HG03196 (cell line): ENCODE measurements around the gene ATP2A3.

Experiments
- ATAC-seq: cut with Tn5 transposase; IDR thresholded peaks from one replicate; pipeline ENCODE4 v1.9.1; 2021; ENCODE audit not compliant: unreplicated experiment

Gene ATP2A3

GRCh38 chr17:3974138-3974687 is 10.0 kb upstream of the ATP2A3 start:
- ATAC-seq: no peak

GRCh38 chr17:3973495-3974137 is 9.4 kb upstream of the ATP2A3 start:
- no peak for ATAC-seq

- no peak for ATAC-seq
Measured at GRCh38 chr17:3972931-3973330, 8.7 kb upstream of the ATP2A3 start.

- ATAC-seq: no peak
Measured at GRCh38 chr17:3972281-3972731, 8.1 kb upstream of the ATP2A3 start.

GRCh38 chr17:3970668-3971067 is 6.4 kb upstream of the ATP2A3 start:
- no peak for ATAC-seq

GRCh38 chr17:3969963-3970362 is 5.7 kb upstream of the ATP2A3 start:
- ATAC-seq: no peak

- no peak for ATAC-seq
Measured at GRCh38 chr17:3968886-3969524, 4.8 kb upstream of the ATP2A3 start.

- ATAC-seq: no peak
Measured at GRCh38 chr17:3968015-3968414, 3.8 kb upstream of the ATP2A3 start.

- no peak for ATAC-seq
Measured at GRCh38 chr17:3966720-3967363, 2.6 kb upstream of the ATP2A3 start.

GRCh38 chr17:3965118-3965800 is 1.0 kb upstream of the ATP2A3 start:
- ATAC-seq: no peak

GRCh38 chr17:3963237-3964201 is 718 bp downstream of the ATP2A3 start:
- peak; percentile 8 for ATAC-seq

GRCh38 chr17:3962965-3963236 is 1.3 kb downstream of the ATP2A3 start:
- no peak for ATAC-seq

GRCh38 chr17:3962217-3962964 is 1.8 kb downstream of the ATP2A3 start:
- ATAC-seq: no peak

- ATAC-seq: no peak
Measured at GRCh38 chr17:3961564-3962047, 2.6 kb downstream of the ATP2A3 start.

- ATAC-seq: no peak
Measured at GRCh38 chr17:3960764-3961163, 3.5 kb downstream of the ATP2A3 start.

- no peak for ATAC-seq
Measured at GRCh38 chr17:3959921-3960601, 4.2 kb downstream of the ATP2A3 start.

- no peak for ATAC-seq
Measured at GRCh38 chr17:3959295-3959899, 4.8 kb downstream of the ATP2A3 start.

- ATAC-seq: no peak
Measured at GRCh38 chr17:3957735-3958599, 6.3 kb downstream of the ATP2A3 start.
